H1 (cell line): Measurements from ENCODE around the gene PDCD5. TPM values are rescaled to one million over a fixed set of nuclear protein-coding genes. Genes with fewer than 3 reads are reported as not detected.

Experiments used
- CHD7 ChIP-seq: fragments of 300-600 bp; sonication (generic); IDR thresholded peaks from 2 replicates; pipeline ENCODE4 v1.7.1; 2012; ENCODE audit warnings: low read length, moderate library complexity, mild to moderate bottlenecking, inconsistent platforms; ENCODE audit not compliant: insufficient replicate concordance
- MAFK ChIP-seq: IDR thresholded peaks from 2 replicates; pipeline ENCODE4 v1.6.1; 2012; ENCODE audit warnings: low read depth, mild to moderate bottlenecking, improper control_type of control experiment, low read length
- polyA plus RNA-seq, 7 experiments: library from polyadenylated mRNA; depleted of rRNA in 3 of 7; stranded (reverse) in 5 of 7; unstranded in 2 of 7; fragments of >200 nt in 5 of 7; fragments of 200-250 nt in 2 of 7; gene quantifications; 1 replicate in 5 of 7; 2 replicates in 1 of 7; 4 replicates in 1 of 7; pipeline versions ENCODE4 v1.2.1 to v1.2.3, GENCODE V29; 2011 to 2013; ENCODE audit warnings: missing spikeins in 2 of 7, mixed read lengths in 2 of 7
- total RNA-seq: library from RNA; stranded (reverse); fragmentation: NEBNext Ultra II Directional; extraction: Animal tissue kit (Norgen Biotek cat#: 25700); gene quantifications from 2 replicates; pipeline ENCODE4 v1.2.1, GENCODE V29; 2021
- TF ChIP-seq, protein P1 (sequence below): IDR thresholded peaks from 2 replicates; pipeline ENCODE4 v1.6.1; 2012; ENCODE audit warnings: low read length, inconsistent platforms

Gene PDCD5
- total and polyA plus RNA-seq, 2 of the 8 experiments (the other 6 are each of a cell fraction or from before 2014, with no cell fraction given): 43.2 to 98.8 TPM

- TF ChIP-seq CHD7 (no peak), MAFK (no peak)
- TF ChIP-seq, protein P1, sequence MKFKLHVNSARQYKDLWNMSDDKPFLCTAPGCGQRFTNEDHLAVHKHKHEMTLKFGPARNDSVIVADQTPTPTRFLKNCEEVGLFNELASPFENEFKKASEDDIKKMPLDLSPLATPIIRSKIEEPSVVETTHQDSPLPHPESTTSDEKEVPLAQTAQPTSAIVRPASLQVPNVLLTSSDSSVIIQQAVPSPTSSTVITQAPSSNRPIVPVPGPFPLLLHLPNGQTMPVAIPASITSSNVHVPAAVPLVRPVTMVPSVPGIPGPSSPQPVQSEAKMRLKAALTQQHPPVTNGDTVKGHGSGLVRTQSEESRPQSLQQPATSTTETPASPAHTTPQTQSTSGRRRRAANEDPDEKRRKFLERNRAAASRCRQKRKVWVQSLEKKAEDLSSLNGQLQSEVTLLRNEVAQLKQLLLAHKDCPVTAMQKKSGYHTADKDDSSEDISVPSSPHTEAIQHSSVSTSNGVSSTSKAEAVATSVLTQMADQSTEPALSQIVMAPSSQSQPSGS: no peak
- TF ChIP-seq, all 59 proteins: peak for 0
Observed at GRCh38 chr19:32566246-32566830, 14.7 kb upstream of the PDCD5 start (continued).
